ENCODE results near the gene USP8. TPM values are rescaled to one million over a fixed set of nuclear protein-coding genes. Genes with fewer than 3 reads are reported as not detected.
"Not testable (repeated sequence)": the region's sequence is repeated elsewhere in the genome, so short reads cannot be mapped to it uniquely, and the experiment has no call there.

Gene USP8
- total RNA-seq, 1 experiment from 2014 or later: 62.1 TPM

GRCh38 chr15:50390554-50391264, 33.5 kb upstream of the USP8 start:
- H3K9me2 ChIP-seq (replicated peaks; ENCODE audit: insufficient read depth, low read length): no peaks in the 10 kb centered on the region

DNA sequence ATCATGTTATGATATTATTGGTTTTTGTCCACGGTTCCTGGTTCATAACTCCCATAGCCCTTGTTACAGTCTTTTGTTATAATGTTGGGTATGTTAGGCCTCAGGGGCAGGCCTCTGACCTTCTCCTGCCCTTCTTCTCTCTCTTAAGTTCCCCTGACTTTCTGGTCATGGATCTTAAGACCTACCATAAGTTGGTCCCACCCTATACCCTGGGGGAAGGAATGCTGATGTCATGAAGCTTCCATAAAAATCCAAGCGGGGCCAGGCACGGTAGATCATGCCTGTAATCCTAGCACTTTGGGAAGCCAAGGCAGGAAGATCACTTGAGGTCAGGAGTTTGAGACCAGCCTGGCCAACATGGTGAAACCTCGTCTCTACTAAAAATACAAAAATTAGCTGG, 32.6 kb upstream of the USP8 start:
- not testable (repeated sequence) for H3K4me3 ChIP-seq (ENCODE audit: low read length); H3K9me2 ChIP-seq (replicated peaks; ENCODE audit: insufficient read depth, low read length); H3K27me3 ChIP-seq (ENCODE audit: low read length); H3K79me2 ChIP-seq (ENCODE audit: low read length); H3K4me2 ChIP-seq (ENCODE audit: low read depth, low read length, poor library complexity, severe bottlenecking); DNase-seq; H3K9ac ChIP-seq (ENCODE audit: low read length); H3K27ac ChIP-seq (ENCODE audit: low read length); H3K36me3 ChIP-seq (ENCODE audit: insufficient read depth, low read length); H4K20me1 ChIP-seq (ENCODE audit: insufficient read depth, low read depth, low read length); H3K4me1 ChIP-seq (ENCODE audit: low read length); H3K9me3 ChIP-seq (ENCODE audit: low read length)
- H2AFZ ChIP-seq (ENCODE audit: low read length): peak overlapping the region; percentile 35; the same call in 1 of the 2 replicates

More at GRCh38 chr15:50390554-50391264, 33.5 kb upstream of the USP8 start:
- Histone ChIP-seq H3K36me3 (ENCODE audit: insufficient read depth, low read length) (no peaks in the 10 kb centered on the region), H4K20me1 (ENCODE audit: insufficient read depth, low read depth, low read length) (no peaks in the 10 kb centered on the region), H2AFZ (ENCODE audit: low read length) (peak overlapping the region; percentile 35; the same call in 1 of the 2 replicates), H3K4me3 (ENCODE audit: low read length) (no peak overlapping the region), H3K27me3 (ENCODE audit: low read length) (no peaks in the 10 kb centered on the region), H3K9ac (ENCODE audit: low read length) (no peak overlapping the region), H3K27ac (ENCODE audit: low read length) (no peak overlapping the region), H3K4me1 (ENCODE audit: low read length) (peaks cover 8% of the 10 kb centered on the region), H3K79me2 (ENCODE audit: low read length) (no peaks in the 10 kb centered on the region), H3K9me3 (ENCODE audit: low read length) (no peaks in the 10 kb centered on the region), H3K4me2 (ENCODE audit: low read depth, low read length, poor library complexity, severe bottlenecking) (no peak overlapping the region)
- DNase-seq: no peak

DNA sequence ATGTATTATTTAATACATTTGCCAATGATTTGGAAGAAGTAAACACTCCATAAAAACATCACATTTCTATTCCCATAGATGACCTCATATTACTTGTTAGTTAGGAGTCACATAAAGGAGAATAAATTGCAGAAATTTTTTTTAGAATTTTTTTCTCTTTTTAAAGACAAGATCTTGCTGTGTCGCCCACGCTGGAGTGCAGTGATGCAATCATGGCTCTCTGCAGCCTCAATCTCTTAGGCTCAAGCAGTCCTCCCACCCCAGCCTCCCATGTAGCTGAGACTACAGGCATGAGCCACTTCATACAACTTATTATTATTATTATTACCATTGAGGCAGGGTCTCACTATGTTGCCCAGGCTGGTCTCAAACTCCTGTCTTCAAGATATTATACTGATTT, 12.3 kb upstream of the USP8 start:
- no peak for DNase-seq
- H3K9ac ChIP-seq (ENCODE audit: low read length): no peak overlapping the region
- no peaks in the 10 kb centered on the region for H3K9me2 ChIP-seq (replicated peaks; ENCODE audit: insufficient read depth, low read length)
- no peaks in the 10 kb centered on the region for H3K27me3 ChIP-seq (ENCODE audit: low read length)
- no peak overlapping the region for H3K4me3 ChIP-seq (ENCODE audit: low read length)
- no peaks in the 10 kb centered on the region for H3K36me3 ChIP-seq (ENCODE audit: insufficient read depth, low read length)
- H3K4me1 ChIP-seq (ENCODE audit: low read length): no peaks in the 10 kb centered on the region
- H3K79me2 ChIP-seq (ENCODE audit: low read length): no peaks in the 10 kb centered on the region
- H3K4me2 ChIP-seq (ENCODE audit: low read depth, low read length, poor library complexity, severe bottlenecking): no peak overlapping the region
- no peak overlapping the region for H2AFZ ChIP-seq (ENCODE audit: low read length)
- H3K27ac ChIP-seq (ENCODE audit: low read length): no peak overlapping the region
- no peaks in the 10 kb centered on the region for H3K9me3 ChIP-seq (ENCODE audit: low read length)
- H4K20me1 ChIP-seq (ENCODE audit: insufficient read depth, low read depth, low read length): no peaks in the 10 kb centered on the region

GRCh38 chr15:50414624-50415023, 9.6 kb upstream of the USP8 start:
- no peaks in the 10 kb centered on the region for H3K9me3 ChIP-seq (ENCODE audit: low read length)
- H3K9ac ChIP-seq (ENCODE audit: low read length): no peak overlapping the region
- H2AFZ ChIP-seq (ENCODE audit: low read length): no peak overlapping the region
- H3K4me3 ChIP-seq (ENCODE audit: low read length): no peak overlapping the region
- H3K36me3 ChIP-seq (ENCODE audit: insufficient read depth, low read length): no peaks in the 10 kb centered on the region
- no peaks in the 10 kb centered on the region for H4K20me1 ChIP-seq (ENCODE audit: insufficient read depth, low read depth, low read length)
- no peak overlapping the region for H3K4me2 ChIP-seq (ENCODE audit: low read depth, low read length, poor library complexity, severe bottlenecking)
- no peaks in the 10 kb centered on the region for H3K27me3 ChIP-seq (ENCODE audit: low read length)
- no peaks in the 10 kb centered on the region for H3K9me2 ChIP-seq (replicated peaks; ENCODE audit: insufficient read depth, low read length)
- H3K27ac ChIP-seq (ENCODE audit: low read length): no peak overlapping the region
- no peaks in the 10 kb centered on the region for H3K79me2 ChIP-seq (ENCODE audit: low read length)
- no peak for DNase-seq
- H3K4me1 ChIP-seq (ENCODE audit: low read length): no peaks in the 10 kb centered on the region

DNA sequence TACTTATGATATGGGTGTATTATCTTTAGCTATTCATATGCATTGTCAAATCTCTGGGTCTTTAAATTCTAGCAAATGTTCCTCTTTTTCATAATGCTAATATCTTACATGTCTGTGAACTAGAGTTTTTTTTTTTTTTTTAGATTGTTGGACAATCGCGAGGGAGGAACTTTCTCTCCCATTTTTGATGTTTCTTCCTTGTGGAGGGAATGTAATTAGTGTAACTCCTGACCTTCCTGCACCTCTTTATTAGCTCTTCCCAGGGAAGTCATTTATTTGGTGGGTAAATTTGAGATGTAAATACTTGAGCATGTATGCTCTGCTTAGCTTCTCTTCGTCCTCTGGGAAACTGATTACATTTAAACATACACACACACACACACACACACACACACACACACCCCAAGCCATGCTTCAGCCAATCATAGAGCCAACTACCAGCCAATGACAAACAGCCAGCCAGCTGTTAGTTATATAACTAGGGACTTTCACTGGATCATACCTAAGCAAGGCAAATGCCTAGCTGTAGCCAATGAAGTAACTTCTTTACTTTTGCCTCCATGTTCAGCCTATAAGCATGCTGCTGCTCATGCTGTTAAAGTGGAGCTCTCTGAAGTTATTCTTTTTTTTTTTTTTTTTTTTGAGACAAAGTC, 8.3 kb upstream of the USP8 start:
- H3K27me3 ChIP-seq (ENCODE audit: low read length): no peaks in the 10 kb centered on the region
- H4K20me1 ChIP-seq (ENCODE audit: insufficient read depth, low read depth, low read length): no peaks in the 10 kb centered on the region
- no peaks in the 10 kb centered on the region for H3K9me3 ChIP-seq (ENCODE audit: low read length)
- H3K4me1 ChIP-seq (ENCODE audit: low read length): no peaks in the 10 kb centered on the region
- no peaks in the 10 kb centered on the region for H3K9me2 ChIP-seq (replicated peaks; ENCODE audit: insufficient read depth, low read length)
- no peak overlapping the region for H3K9ac ChIP-seq (ENCODE audit: low read length)
- no peak overlapping the region for H3K4me2 ChIP-seq (ENCODE audit: low read depth, low read length, poor library complexity, severe bottlenecking)
- H3K79me2 ChIP-seq (ENCODE audit: low read length): no peaks in the 10 kb centered on the region
- H3K36me3 ChIP-seq (ENCODE audit: insufficient read depth, low read length): no peaks in the 10 kb centered on the region
- no peak overlapping the region for H3K4me3 ChIP-seq (ENCODE audit: low read length)
- H3K27ac ChIP-seq (ENCODE audit: low read length): no peak overlapping the region
- H2AFZ ChIP-seq (ENCODE audit: low read length): no peak overlapping the region
- DNase-seq: no peak

GRCh38 chr15:50416890-50417289, 7.3 kb upstream of the USP8 start:
- Histone ChIP-seq H3K9me3 (ENCODE audit: low read length) (no peaks in the 10 kb centered on the region), H3K4me2 (ENCODE audit: low read depth, low read length, poor library complexity, severe bottlenecking) (no peak overlapping the region), H3K27me3 (ENCODE audit: low read length) (no peaks in the 10 kb centered on the region), H3K36me3 (ENCODE audit: insufficient read depth, low read length) (no peaks in the 10 kb centered on the region), H3K9me2 (replicated peaks; ENCODE audit: insufficient read depth, low read length) (no peaks in the 10 kb centered on the region), H3K4me1 (ENCODE audit: low read length) (no peaks in the 10 kb centered on the region), H2AFZ (ENCODE audit: low read length) (no peak overlapping the region), H3K27ac (ENCODE audit: low read length) (no peak overlapping the region), H4K20me1 (ENCODE audit: insufficient read depth, low read depth, low read length) (no peaks in the 10 kb centered on the region), H3K4me3 (ENCODE audit: low read length) (no peak overlapping the region), H3K9ac (ENCODE audit: low read length) (no peak overlapping the region), H3K79me2 (ENCODE audit: low read length) (no peaks in the 10 kb centered on the region)
- no peak for DNase-seq

DNA sequence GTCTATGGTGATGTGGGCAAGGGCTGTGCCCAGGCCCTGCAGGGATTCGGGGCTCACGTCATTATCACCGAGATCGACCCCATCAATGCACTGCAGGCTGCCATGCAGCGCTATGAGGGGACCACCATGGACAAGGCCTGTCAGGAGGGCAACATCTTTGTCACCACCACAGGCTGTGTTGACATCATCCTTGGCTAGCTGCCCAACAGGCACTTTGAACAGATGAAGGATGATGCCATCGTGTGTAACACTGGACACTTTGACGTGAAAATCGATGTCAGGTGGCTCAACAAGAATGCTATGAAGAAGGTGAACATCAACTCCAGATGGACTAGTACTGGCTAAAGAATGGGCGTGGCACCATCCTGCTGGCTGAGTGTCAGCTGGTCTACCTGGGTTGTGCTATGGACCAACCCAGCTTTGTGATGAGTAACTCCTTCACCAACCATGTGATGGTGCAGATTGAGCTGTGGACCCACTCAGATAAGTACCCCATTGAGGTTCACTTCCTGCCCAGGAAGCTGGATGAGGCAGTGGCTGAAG, 6.1 kb upstream of the USP8 start:
- H2AFZ ChIP-seq (ENCODE audit: low read length): no peak overlapping the region

DNA sequence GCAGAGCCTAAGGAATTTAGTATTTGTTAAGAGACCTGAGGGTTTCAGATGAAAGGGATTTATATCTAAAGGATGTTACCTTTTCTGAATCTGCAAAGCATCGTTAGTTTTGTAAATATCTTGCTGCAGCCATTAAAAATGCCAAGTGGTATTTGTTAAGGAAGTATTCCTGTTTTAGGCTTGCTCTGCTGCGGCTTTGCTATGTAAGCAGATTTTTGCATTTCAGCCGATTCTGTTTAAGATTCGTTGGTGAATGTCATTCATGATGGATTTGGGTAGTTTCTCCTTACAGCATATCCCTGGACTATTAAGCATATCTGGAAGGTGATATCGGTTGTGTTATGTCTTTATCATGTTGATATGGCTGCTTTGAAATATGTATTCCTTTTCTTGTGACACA, 1.0 kb downstream of the USP8 start:
- H2AFZ ChIP-seq (ENCODE audit: low read length): no peak overlapping the region
- peak overlapping the region; percentile 81 for H3K4me3 ChIP-seq (ENCODE audit: low read length)
- peak overlapping the region; percentile 11; the same call in 1 of the 2 replicates for H3K27ac ChIP-seq (ENCODE audit: low read length)

More for the DNA sequence above, 6.1 kb upstream of the USP8 start:
- H3K27me3 ChIP-seq (ENCODE audit: low read length): no peaks in the 10 kb centered on the region
- H3K4me3 ChIP-seq (ENCODE audit: low read length): no peak overlapping the region
- H3K9ac ChIP-seq (ENCODE audit: low read length): no peak overlapping the region
- H3K9me3 ChIP-seq (ENCODE audit: low read length): no peaks in the 10 kb centered on the region
- H3K27ac ChIP-seq (ENCODE audit: low read length): no peak overlapping the region
- DNase-seq: no peak
- no peaks in the 10 kb centered on the region for H3K79me2 ChIP-seq (ENCODE audit: low read length)
- H3K9me2 ChIP-seq (replicated peaks; ENCODE audit: insufficient read depth, low read length): no peaks in the 10 kb centered on the region
- H3K4me2 ChIP-seq (ENCODE audit: low read depth, low read length, poor library complexity, severe bottlenecking): no peak overlapping the region
- H4K20me1 ChIP-seq (ENCODE audit: insufficient read depth, low read depth, low read length): no peaks in the 10 kb centered on the region
- no peaks in the 10 kb centered on the region for H3K4me1 ChIP-seq (ENCODE audit: low read length)
- no peaks in the 10 kb centered on the region for H3K36me3 ChIP-seq (ENCODE audit: insufficient read depth, low read length)

More for the DNA sequence above, 1.0 kb downstream of the USP8 start:
- Histone ChIP-seq H3K36me3 (ENCODE audit: insufficient read depth, low read length) (no peaks in the 10 kb centered on the region), H3K9me2 (replicated peaks; ENCODE audit: insufficient read depth, low read length) (no peaks in the 10 kb centered on the region), H3K27me3 (ENCODE audit: low read length) (no peaks in the 10 kb centered on the region), H4K20me1 (ENCODE audit: insufficient read depth, low read depth, low read length) (0 out of 2 replicates have a peak, but pooled peaks cover 4% of the 10 kb centered on the region), H3K79me2 (ENCODE audit: low read length) (peaks cover 59% of the 10 kb centered on the region), H3K4me2 (ENCODE audit: low read depth, low read length, poor library complexity, severe bottlenecking) (peak overlapping the region; percentile 98), H3K4me1 (ENCODE audit: low read length) (peaks cover 23% of the 10 kb centered on the region), H3K9me3 (ENCODE audit: low read length) (no peaks in the 10 kb centered on the region), H3K9ac (ENCODE audit: low read length) (peak overlapping the region; percentile 79)
- peak; percentile 47 for DNase-seq
